MM.1S (cell line): ENCODE measurements around the gene ROBO2.

Experiments used
- DNase-seq: peaks from one replicate; pipeline ENCODE4 v3.0.0-alpha.2; 2015
- H2AFZ ChIP-seq: fragments of 300-600 bp; sonication (generic); 2 replicates; pipeline ENCODE4 v1.6.0; 2016; ENCODE audit warnings: antibody characterized with exemption, low read length
- H3F3A ChIP-seq: fragments of 300-600 bp; sonication (generic); 2 replicates; pipeline ENCODE4 v1.6.1; 2016; ENCODE audit warnings: mild to moderate bottlenecking, antibody characterized with exemption, low read length, moderate library complexity, mixed read lengths; ENCODE audit not compliant: insufficient read depth
- H3K27ac ChIP-seq: fragments of 300-600 bp; sonication (generic); 2 replicates; pipeline ENCODE4 v1.5.1; 2016; ENCODE audit warnings: mild to moderate bottlenecking, low read length
- H3K27me3 ChIP-seq: fragments of 300-600 bp; sonication (generic); replicated peaks from 2 replicates; pipeline ENCODE4 v1.6.0; 2016; ENCODE audit warnings: low read length; ENCODE audit not compliant: insufficient read depth
- H3K36me3 ChIP-seq: fragments of 300-600 bp; sonication (generic); replicated peaks from 2 replicates; pipeline ENCODE4 v1.6.1; 2016; ENCODE audit warnings: mild to moderate bottlenecking, low read length, mixed read lengths; ENCODE audit not compliant: insufficient read depth
- H3K4me1 ChIP-seq: fragments of 300-600 bp; sonication (generic); 2 replicates; pipeline ENCODE4 v1.6.1; 2016; ENCODE audit warnings: low read length, mixed read lengths
- H3K4me2 ChIP-seq: fragments of 300-600 bp; sonication (generic); 2 replicates; pipeline ENCODE4 v1.6.0; 2016; ENCODE audit warnings: low read depth, low read length
- H3K4me3 ChIP-seq: fragments of 300-600 bp; sonication (generic); 2 replicates; pipeline ENCODE4 v1.5.1; 2016; ENCODE audit warnings: low read length, mixed read lengths
- H3K79me2 ChIP-seq: fragments of 300-600 bp; sonication (generic); 2 replicates; pipeline ENCODE4 v1.6.1; 2016; ENCODE audit warnings: mixed run types, low read length, mixed read lengths
- H3K9ac ChIP-seq: fragments of 300-600 bp; sonication (generic); 2 replicates; pipeline ENCODE4 v1.6.1; 2016; ENCODE audit warnings: low read length, mixed read lengths
- H3K9me2 ChIP-seq: fragments of 300-600 bp; sonication (generic); replicated peaks from 2 replicates; pipeline ENCODE4 v1.6.1; 2016; ENCODE audit warnings: mild to moderate bottlenecking, low read length, mixed read lengths; ENCODE audit not compliant: insufficient read depth
- H3K9me3 ChIP-seq: fragments of 300-600 bp; sonication (generic); replicated peaks from 2 replicates; pipeline ENCODE4 v1.6.1; 2016; ENCODE audit warnings: mild to moderate bottlenecking, low read length, mixed read lengths; ENCODE audit not compliant: insufficient read depth
- H4K20me1 ChIP-seq: fragments of 300-600 bp; sonication (generic); 2 replicates; pipeline ENCODE4 v1.6.1; 2016; ENCODE audit warnings: mild to moderate bottlenecking, low read length, moderate library complexity, mixed read lengths; ENCODE audit not compliant: insufficient read depth
- EZH2 ChIP-seq: fragments of 300-600 bp; sonication (generic); optimal IDR thresholded peaks from 2 replicates; pipeline ENCODE3; 2017; ENCODE audit warnings: low read depth, mild to moderate bottlenecking, antibody characterized with exemption, low read length, mixed read lengths
- EZH2phosphoT487 ChIP-seq: fragments of 300-600 bp; sonication (generic); IDR thresholded peaks from 2 replicates; pipeline ENCODE4 v1.6.1; 2018; ENCODE audit warnings: antibody characterized with exemption, low read length
- TF ChIP-seq, protein P1 (sequence below): fragments of 300-600 bp; sonication (generic); IDR thresholded peaks from 2 replicates; pipeline ENCODE4 v1.5.1; 2016; ENCODE audit warnings: antibody characterized with exemption, low read length, mixed read lengths

ROBO2 gene

DNA sequence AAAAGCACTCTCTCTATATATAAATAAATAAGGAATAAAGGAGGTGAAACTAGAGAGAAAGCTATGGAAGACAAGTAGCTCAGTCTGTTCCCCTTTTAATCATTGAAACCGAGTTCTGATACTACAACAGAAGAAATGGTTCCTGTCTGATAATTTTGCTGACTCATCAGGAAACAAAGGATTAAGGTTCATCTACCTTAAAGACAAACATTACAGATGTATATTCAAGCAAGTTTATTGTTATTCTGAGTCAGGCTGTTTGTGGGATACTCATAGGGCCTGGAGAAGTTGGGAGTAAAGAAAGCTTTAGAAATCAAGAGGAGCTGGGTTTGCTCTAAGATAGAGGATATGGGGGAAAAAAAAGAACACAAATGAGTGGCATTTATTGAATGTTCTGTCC lies 566.0 kb downstream of the ROBO2 start:
- Histone ChIP-seq H3K4me1 (peaks cover 10% of the 10 kb centered on the region), H3K9me3 (no peaks in the 10 kb centered on the region), H3K4me3 (no peak overlapping the region), H2AFZ (no peak overlapping the region), H3K9ac (no peak overlapping the region), H3K79me2 (no peaks in the 10 kb centered on the region), H3K9me2 (no peaks in the 10 kb centered on the region), H3K27me3 (no peaks in the 10 kb centered on the region), H4K20me1 (no peaks in the 10 kb centered on the region), H3K4me2 (peak overlapping the region; percentile 4; the same call in 1 of the 2 replicates), H3K27ac (no peak overlapping the region), H3K36me3 (no peaks in the 10 kb centered on the region), H3F3A (no peaks in the 10 kb centered on the region)
- TF ChIP-seq, protein P1, sequence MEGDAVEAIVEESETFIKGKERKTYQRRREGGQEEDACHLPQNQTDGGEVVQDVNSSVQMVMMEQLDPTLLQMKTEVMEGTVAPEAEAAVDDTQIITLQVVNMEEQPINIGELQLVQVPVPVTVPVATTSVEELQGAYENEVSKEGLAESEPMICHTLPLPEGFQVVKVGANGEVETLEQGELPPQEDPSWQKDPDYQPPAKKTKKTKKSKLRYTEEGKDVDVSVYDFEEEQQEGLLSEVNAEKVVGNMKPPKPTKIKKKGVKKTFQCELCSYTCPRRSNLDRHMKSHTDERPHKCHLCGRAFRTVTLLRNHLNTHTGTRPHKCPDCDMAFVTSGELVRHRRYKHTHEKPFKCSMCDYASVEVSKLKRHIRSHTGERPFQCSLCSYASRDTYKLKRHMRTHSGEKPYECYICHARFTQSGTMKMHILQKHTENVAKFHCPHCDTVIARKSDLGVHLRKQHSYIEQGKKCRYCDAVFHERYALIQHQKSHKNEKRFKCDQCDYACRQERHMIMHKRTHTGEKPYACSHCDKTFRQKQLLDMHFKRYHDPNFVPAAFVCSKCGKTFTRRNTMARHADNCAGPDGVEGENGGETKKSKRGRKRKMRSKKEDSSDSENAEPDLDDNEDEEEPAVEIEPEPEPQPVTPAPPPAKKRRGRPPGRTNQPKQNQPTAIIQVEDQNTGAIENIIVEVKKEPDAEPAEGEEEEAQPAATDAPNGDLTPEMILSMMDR = no peak
- TF ChIP-seq EZH2phosphoT487 (no peak), EZH2 (no peak)
- peak; percentile 59 for DNase-seq

- Histone ChIP-seq H3K9me3 (no peaks in the 10 kb centered on the region), H3F3A (no peaks in the 10 kb centered on the region), H3K79me2 (no peaks in the 10 kb centered on the region), H2AFZ (no peak overlapping the region), H3K36me3 (no peaks in the 10 kb centered on the region), H3K9ac (no peak overlapping the region), H3K27me3 (no peaks in the 10 kb centered on the region), H4K20me1 (no peaks in the 10 kb centered on the region), H3K9me2 (no peaks in the 10 kb centered on the region), H3K4me1 (peaks cover 10% of the 10 kb centered on the region), H3K4me2 (no peak overlapping the region), H3K27ac (no peak overlapping the region), H3K4me3 (no peak overlapping the region)
- no peak for DNase-seq
- TF ChIP-seq EZH2phosphoT487 = no peak
- TF ChIP-seq EZH2 = no peak
- TF ChIP-seq, protein P1 = no peak
Measured at GRCh38 chr3:77606372-77606771, 566.5 kb downstream of the ROBO2 start.

GRCh38 chr3:77618686-77619085 lies 578.8 kb downstream of the ROBO2 start:
- no peaks in the 10 kb centered on the region for H3K36me3 ChIP-seq
- no peaks in the 10 kb centered on the region for H3K79me2 ChIP-seq
- no peak overlapping the region for H3K9ac ChIP-seq
- TF ChIP-seq EZH2phosphoT487 (no peak), EZH2 (no peak)
- TF ChIP-seq, protein P1 = no peak
- H3K27ac ChIP-seq = no peak overlapping the region
- H3K9me3 ChIP-seq = no peaks in the 10 kb centered on the region
- DNase-seq = no peak
- no peaks in the 10 kb centered on the region for H3K4me1 ChIP-seq
- no peak overlapping the region for H2AFZ ChIP-seq
- no peaks in the 10 kb centered on the region for H3K27me3 ChIP-seq
- H3K9me2 ChIP-seq = no peaks in the 10 kb centered on the region
- no peaks in the 10 kb centered on the region for H3F3A ChIP-seq
- no peaks in the 10 kb centered on the region for H4K20me1 ChIP-seq
- no peak overlapping the region for H3K4me3 ChIP-seq
- no peak overlapping the region for H3K4me2 ChIP-seq
